SU-DHL-6 (cell line): Measurements from ENCODE around the gene SDK2.

ENCODE experiments used
- CTCF ChIP-seq: fragments of 200-600 bp; sonication (generic); IDR thresholded peaks from one replicate; pipeline ENCODE4 v1.5.1; 2017; ENCODE audit warnings: antibody characterized with exemption, mild to moderate bottlenecking, low read length, moderate library complexity; ENCODE audit not compliant: insufficient read depth, poor library complexity, severe bottlenecking
- EZH2phosphoT487 ChIP-seq: fragments of 200-600 bp; sonication (generic), shearing (Covaris generic); conservative IDR thresholded peaks from 2 replicates; pipeline ENCODE4 v1.6.1; 2018; ENCODE audit warnings: mild to moderate bottlenecking, antibody characterized with exemption, low read length, moderate library complexity, mixed read lengths

- TF ChIP-seq CTCF: no peak
- no peak for TF ChIP-seq EZH2phosphoT487
These were observed 352.9 kb downstream of the SDK2 start for GRCh38 chr17:73291260-73291801.
